Measurements from ENCODE around the gene SESTD1. TPM values are rescaled to one million over a fixed set of nuclear protein-coding genes. Genes with fewer than 3 reads are reported as not detected.

Gene SESTD1
- total RNA-seq, 1 experiment from 2014 or later: 26.9 TPM

- Histone ChIP-seq H3K27me3 (replicated peaks; ENCODE audit: insufficient read depth, low read depth, low read length, poor library complexity) (no peaks in the 10 kb centered on the region), H3K36me3 (ENCODE audit: insufficient read depth, low read length, poor library complexity, severe bottlenecking) (no peaks in the 10 kb centered on the region), H3K27ac (ENCODE audit: low read depth, low read length, poor library complexity, severe bottlenecking) (no peak overlapping the region), H3K4me3 (ENCODE audit: low read depth, low read length, poor library complexity, severe bottlenecking) (no peak overlapping the region), H3K4me1 (ENCODE audit: insufficient read depth, low read length, poor library complexity, severe bottlenecking) (no peaks in the 10 kb centered on the region), H3K9me3 (ENCODE audit: low read depth, low read length, poor library complexity, severe bottlenecking) (no peaks in the 10 kb centered on the region)
- intact Hi-C loops (cut with micrococcal nuclease; ENCODE audit: unreplicated experiment): no loop called here
- DNase-seq (ENCODE audit: low spot score): no peak
- no TSS peak for BruUV-seq (replicated peaks)
- TF ChIP-seq, protein P1, sequence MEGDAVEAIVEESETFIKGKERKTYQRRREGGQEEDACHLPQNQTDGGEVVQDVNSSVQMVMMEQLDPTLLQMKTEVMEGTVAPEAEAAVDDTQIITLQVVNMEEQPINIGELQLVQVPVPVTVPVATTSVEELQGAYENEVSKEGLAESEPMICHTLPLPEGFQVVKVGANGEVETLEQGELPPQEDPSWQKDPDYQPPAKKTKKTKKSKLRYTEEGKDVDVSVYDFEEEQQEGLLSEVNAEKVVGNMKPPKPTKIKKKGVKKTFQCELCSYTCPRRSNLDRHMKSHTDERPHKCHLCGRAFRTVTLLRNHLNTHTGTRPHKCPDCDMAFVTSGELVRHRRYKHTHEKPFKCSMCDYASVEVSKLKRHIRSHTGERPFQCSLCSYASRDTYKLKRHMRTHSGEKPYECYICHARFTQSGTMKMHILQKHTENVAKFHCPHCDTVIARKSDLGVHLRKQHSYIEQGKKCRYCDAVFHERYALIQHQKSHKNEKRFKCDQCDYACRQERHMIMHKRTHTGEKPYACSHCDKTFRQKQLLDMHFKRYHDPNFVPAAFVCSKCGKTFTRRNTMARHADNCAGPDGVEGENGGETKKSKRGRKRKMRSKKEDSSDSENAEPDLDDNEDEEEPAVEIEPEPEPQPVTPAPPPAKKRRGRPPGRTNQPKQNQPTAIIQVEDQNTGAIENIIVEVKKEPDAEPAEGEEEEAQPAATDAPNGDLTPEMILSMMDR (conservative IDR thresholded peaks at IDR 0.05; ENCODE audit: low read depth, low read length): no peak
- no peak for TF ChIP-seq EZH2 (IDR thresholded peaks at IDR 0.05; ENCODE audit: borderline replicate concordance, low read depth, low read length, poor library complexity, severe bottlenecking)
- ChIA-PET POLR2A (ENCODE audit: low non-redundant PET) (no interaction called here), CTCF (no interaction called here)
Measured at GRCh38 chr2:179179719-179180118, 84.9 kb downstream of the SESTD1 start.

- Histone ChIP-seq H3K4me3 (ENCODE audit: low read depth, low read length, poor library complexity, severe bottlenecking) (no peak overlapping the region), H3K9me3 (ENCODE audit: low read depth, low read length, poor library complexity, severe bottlenecking) (no peaks in the 10 kb centered on the region), H3K27ac (ENCODE audit: low read depth, low read length, poor library complexity, severe bottlenecking) (no peak overlapping the region), H3K4me1 (ENCODE audit: insufficient read depth, low read length, poor library complexity, severe bottlenecking) (no peaks in the 10 kb centered on the region), H3K36me3 (ENCODE audit: insufficient read depth, low read length, poor library complexity, severe bottlenecking) (no peaks in the 10 kb centered on the region), H3K27me3 (replicated peaks; ENCODE audit: insufficient read depth, low read depth, low read length, poor library complexity) (no peaks in the 10 kb centered on the region)
- DNase-seq (ENCODE audit: low spot score): no peak
- no peak for TF ChIP-seq EZH2 (IDR thresholded peaks at IDR 0.05; ENCODE audit: borderline replicate concordance, low read depth, low read length, poor library complexity, severe bottlenecking)
- TF ChIP-seq, protein P1 (conservative IDR thresholded peaks at IDR 0.05; ENCODE audit: low read depth, low read length): no peak
- ChIA-PET CTCF (no interaction called here), POLR2A (ENCODE audit: low non-redundant PET) (no interaction called here)
- BruUV-seq (replicated peaks): no TSS peak
- intact Hi-C loops (cut with micrococcal nuclease; ENCODE audit: unreplicated experiment): no loop called here
Measured at GRCh38 chr2:179177694-179178093, 86.9 kb downstream of the SESTD1 start.

DNA sequence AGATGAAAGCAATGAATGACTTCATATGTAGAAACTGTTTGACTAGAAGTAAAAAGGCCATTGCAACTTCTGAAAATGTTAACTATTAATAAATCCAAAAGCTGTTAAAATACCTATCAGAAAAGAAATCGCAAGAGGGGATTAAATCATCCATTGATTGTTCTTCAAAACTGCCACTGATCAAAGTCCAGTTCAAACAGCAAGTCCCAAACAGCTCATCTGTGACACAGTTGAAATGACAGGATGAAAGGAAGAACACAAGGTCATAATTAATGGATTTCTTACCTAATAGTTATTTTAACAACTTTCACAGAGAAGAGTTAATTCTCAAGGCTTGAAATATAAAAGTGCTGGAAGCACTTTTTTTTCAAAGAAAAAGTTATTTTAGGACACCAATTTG is 90.4 kb downstream of the SESTD1 start:
- intact Hi-C loops (cut with micrococcal nuclease; ENCODE audit: unreplicated experiment): no loop called here

More for the DNA sequence above, 90.4 kb downstream of the SESTD1 start:
- Histone ChIP-seq H3K4me3 (ENCODE audit: low read depth, low read length, poor library complexity, severe bottlenecking) (no peak overlapping the region), H3K9me3 (ENCODE audit: low read depth, low read length, poor library complexity, severe bottlenecking) (no peaks in the 10 kb centered on the region), H3K27ac (ENCODE audit: low read depth, low read length, poor library complexity, severe bottlenecking) (no peak overlapping the region), H3K27me3 (replicated peaks; ENCODE audit: insufficient read depth, low read depth, low read length, poor library complexity) (no peaks in the 10 kb centered on the region), H3K36me3 (ENCODE audit: insufficient read depth, low read length, poor library complexity, severe bottlenecking) (no peaks in the 10 kb centered on the region), H3K4me1 (ENCODE audit: insufficient read depth, low read length, poor library complexity, severe bottlenecking) (no peaks in the 10 kb centered on the region)
- no peak for DNase-seq (ENCODE audit: low spot score)
- TF ChIP-seq EZH2 (IDR thresholded peaks at IDR 0.05; ENCODE audit: borderline replicate concordance, low read depth, low read length, poor library complexity, severe bottlenecking): no peak
- TF ChIP-seq, protein P1 (conservative IDR thresholded peaks at IDR 0.05; ENCODE audit: low read depth, low read length): no peak
- no TSS peak for BruUV-seq (replicated peaks)
- ChIA-PET POLR2A (ENCODE audit: low non-redundant PET) (no interaction called here), CTCF (no interaction called here)

Measured in A673 (cell line).